ENCODE data around the gene SLC6A19.
"Not testable (repeated sequence)": the region's sequence is repeated elsewhere in the genome, so short reads cannot be mapped to it uniquely, and the experiment has no call there.

Gene SLC6A19

GRCh38 chr5:1226231-1226630 lies 24.8 kb downstream of the SLC6A19 start:
- DNase-seq, result no peak

GRCh38 chr5:1226839-1227581 lies 25.6 kb downstream of the SLC6A19 start:
- DNase-seq, result no peak

- no peak for DNase-seq
Measured at GRCh38 chr5:1227667-1228066, 26.3 kb downstream of the SLC6A19 start.

GRCh38 chr5:1228120-1228519 lies 26.7 kb downstream of the SLC6A19 start:
- no peak for DNase-seq

DNA sequence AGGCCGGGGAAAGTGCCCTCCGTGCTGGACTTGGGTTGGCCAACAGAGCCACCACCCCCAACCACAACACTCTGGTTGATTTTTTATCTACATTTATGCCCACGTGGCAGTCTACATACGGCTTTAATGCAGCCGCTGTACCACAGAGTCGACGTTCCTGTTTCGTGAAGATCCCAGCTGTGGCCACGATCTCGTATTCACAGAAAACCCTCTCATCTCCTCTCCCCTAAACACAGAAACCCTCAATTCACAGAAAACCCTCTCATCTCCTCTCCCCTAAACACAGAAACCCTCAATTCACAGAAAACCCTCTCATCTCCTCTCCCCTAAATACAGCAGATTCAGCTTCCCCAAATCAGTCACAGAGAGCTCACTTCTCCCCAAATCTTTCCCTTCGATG lies 27.6 kb downstream of the SLC6A19 start:
- not testable (repeated sequence) for DNase-seq

GRCh38 chr5:1229822-1230221 lies 28.4 kb downstream of the SLC6A19 start:
- no peak for DNase-seq

- no peak for DNase-seq
Measured at GRCh38 chr5:1230551-1230950, 29.2 kb downstream of the SLC6A19 start.

DNA sequence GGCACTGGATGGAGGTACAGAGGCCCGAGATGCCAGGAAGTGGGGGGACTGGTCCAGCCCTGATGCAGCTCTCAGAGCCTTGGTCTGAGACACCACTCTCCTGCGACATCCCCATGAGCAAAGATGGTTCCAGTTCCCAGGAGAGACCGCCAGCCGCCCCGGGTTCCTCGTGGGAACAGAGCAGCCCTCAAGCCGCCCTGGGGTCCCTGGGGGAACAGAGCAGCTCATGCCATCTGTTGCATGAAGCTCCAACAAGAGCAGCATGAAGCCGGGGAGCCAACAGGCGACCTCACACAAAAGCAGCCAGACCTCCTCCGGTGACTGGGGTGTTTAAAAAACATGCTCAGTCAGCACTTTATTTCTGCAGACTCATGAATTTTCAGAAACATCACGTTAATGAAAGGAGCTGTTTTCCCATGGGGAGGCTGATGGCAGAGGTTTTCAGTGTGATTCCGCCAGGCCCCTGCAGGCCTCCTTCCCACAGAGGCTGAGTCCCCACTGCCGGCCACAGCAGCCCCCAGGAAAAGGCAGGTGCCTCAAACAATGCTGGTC lies 30.0 kb downstream of the SLC6A19 start:
- DNase-seq, result no peak

DNA sequence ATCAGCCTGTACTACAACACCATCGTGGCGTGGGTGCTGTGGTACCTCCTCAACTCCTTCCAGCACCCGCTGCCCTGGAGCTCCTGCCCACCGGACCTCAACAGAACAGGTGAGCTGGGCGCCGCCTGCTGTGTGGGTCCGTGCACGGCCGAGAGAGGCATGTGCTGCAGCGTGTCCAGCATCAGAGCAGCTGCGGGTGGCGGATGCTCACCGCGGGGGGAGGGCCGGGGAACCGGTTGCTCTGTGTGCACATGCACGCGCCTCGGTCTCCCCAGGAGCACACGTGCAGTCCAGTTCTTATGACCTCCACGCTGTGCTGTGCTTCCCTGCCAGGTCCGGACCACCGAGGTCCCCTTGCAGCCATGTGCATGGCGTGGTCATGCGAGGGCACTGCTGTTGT lies 31.4 kb downstream of the SLC6A19 start:
- DNase-seq, result no peak

DNA sequence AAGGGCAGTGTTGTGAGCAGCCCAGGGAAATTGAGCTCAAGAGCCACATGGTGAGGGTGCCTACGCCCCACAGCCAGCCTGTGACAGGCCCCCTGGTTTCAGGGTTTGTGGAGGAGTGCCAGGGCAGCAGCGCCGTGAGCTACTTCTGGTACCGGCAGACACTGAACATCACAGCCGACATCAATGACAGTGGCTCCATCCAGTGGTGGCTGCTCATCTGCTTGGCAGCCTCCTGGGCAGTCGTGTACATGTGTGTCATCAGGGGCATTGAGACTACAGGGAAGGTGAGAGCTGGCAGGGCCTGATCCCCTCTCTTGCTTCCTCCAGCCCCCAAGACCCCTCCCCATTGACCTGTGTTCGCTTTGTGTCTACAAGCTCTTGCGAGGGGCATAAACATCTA lies 34.0 kb downstream of the SLC6A19 start:
- peak; percentile 12 for DNase-seq

- DNase-seq, result no peak
Measured at GRCh38 chr5:1235838-1236237, 34.4 kb downstream of the SLC6A19 start.

GRCh38 chr5:1239505-1240251 lies 38.3 kb downstream of the SLC6A19 start:
- DNase-seq, result no peak

- DNase-seq, result no peak
Measured at GRCh38 chr5:1240496-1241260, 39.3 kb downstream of the SLC6A19 start.

- DNase-seq, result no peak
Measured at GRCh38 chr5:1241509-1242080, 40.2 kb downstream of the SLC6A19 start.

GRCh38 chr5:1242733-1243486 lies 41.5 kb downstream of the SLC6A19 start:
- no peak for DNase-seq

GRCh38 chr5:1243487-1244130 lies 42.2 kb downstream of the SLC6A19 start:
- DNase-seq, result no peak

DNA sequence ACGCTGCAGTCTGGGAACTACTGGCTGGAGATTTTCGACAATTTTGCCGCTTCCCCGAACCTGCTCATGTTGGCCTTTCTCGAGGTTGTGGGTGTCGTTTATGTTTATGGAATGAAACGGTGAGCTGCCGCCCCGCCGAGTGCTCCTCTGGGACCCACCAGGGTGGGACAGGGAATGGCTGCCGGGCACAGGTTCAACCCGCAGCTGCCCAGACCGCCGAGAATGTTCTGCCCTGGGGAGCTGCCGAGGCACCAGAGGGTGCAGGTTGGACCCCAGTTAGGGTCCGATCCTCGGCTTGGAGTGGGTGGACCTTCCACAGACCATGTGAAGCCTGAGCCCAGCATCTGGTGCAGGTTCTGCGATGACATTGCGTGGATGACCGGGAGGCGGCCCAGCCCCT lies 42.9 kb downstream of the SLC6A19 start:
- DNase-seq, result no peak

GRCh38 chr5:1244976-1245375 lies 43.6 kb downstream of the SLC6A19 start:
- no peak for DNase-seq

DNA sequence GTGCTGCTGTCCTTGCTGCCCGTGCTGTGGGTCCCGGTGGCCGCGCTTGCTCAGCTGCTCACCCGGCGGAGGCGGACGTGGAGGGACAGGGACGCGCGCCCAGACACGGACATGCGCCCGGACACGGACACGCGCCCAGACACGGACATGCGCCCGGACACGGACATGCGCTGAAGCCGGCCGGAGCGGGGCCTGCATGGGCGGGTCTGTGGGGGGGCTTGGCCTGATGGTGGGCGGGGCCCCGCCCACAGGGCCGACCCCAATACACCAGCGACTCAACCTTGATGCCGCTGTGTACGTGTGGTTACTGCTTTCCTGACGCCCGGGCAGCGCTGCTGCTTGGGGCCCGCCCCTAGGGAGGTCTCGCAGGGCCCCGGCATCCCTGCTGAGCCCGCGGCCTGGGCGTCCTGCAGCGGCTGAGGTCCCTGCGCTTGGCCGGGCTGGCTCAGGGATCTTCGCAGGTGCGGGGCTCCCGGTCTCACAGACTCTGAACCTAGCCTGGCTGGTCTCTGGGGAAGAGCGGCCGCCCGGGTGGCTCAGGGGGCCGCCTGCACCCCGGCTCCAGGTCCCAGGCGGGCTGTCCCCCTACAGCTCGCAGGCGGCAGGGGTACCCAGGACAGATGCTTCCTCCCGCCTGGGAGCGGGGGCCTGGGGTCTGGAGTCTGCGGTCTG lies 44.6 kb downstream of the SLC6A19 start:
- DNase-seq, result no peak

GRCh38 chr5:1246711-1247431 lies 45.5 kb downstream of the SLC6A19 start:
- DNase-seq, result peak; percentile 72

All from hematopoietic multipotent progenitor cell treated with erythropoietin and hydrocortisone succinate and interleukin-3 and kit ligand, for 6 days (in vitro differentiated cells).